ENCODE results near the gene GJB4.
"Not testable (repeated sequence)": the region's sequence is repeated elsewhere in the genome, so short reads cannot be mapped to it uniquely, and the experiment has no call there.

The GJB4 gene

GRCh38 chr1:34721646-34722355 is 37.7 kb upstream of the GJB4 start:
- TF ChIP-seq TAF1 (IDR thresholded peaks at IDR 0.05; ENCODE audit: low read depth, low read length): no peak
- no peak for TF ChIP-seq POLR2AphosphoS5 (IDR thresholded peaks at IDR 0.05; ENCODE audit: low read depth, low read length)
- TF ChIP-seq POLR2A (IDR thresholded peaks at IDR 0.05; ENCODE audit: low read depth, low read length): no peak
- FAIRE-seq (no peak), DNase-seq (ENCODE audit: insufficient read length, low spot score) (no peak)

- no peak for FAIRE-seq
- TF ChIP-seq SPI1 (IDR thresholded peaks at IDR 0.05; ENCODE audit: low read depth, low read length) (no peak), PAX5 (IDR thresholded peaks at IDR 0.05; ENCODE audit: insufficient read depth, low read length, severe bottlenecking) (no peak), TAF1 (IDR thresholded peaks at IDR 0.05; ENCODE audit: low read depth, low read length) (no peak), POLR2A (IDR thresholded peaks at IDR 0.05; ENCODE audit: low read depth, low read length) (no peak)
- DNase-seq (ENCODE audit: insufficient read length, low spot score): no peak
Measured at GRCh38 chr1:34726861-34727260, 32.7 kb upstream of the GJB4 start.

GRCh38 chr1:34730485-34730884 is 29.1 kb upstream of the GJB4 start:
- FAIRE-seq: no peak
- TF ChIP-seq POU2F2 (IDR thresholded peaks at IDR 0.05; ENCODE audit: low read depth, low read length) (no peak), POLR2A (IDR thresholded peaks at IDR 0.05; ENCODE audit: low read depth, low read length) (no peak), TAF1 (IDR thresholded peaks at IDR 0.05; ENCODE audit: low read depth, low read length) (no peak), POLR2AphosphoS5 (IDR thresholded peaks at IDR 0.05; ENCODE audit: low read depth, low read length) (no peak), SPI1 (IDR thresholded peaks at IDR 0.05; ENCODE audit: low read depth, low read length) (no peak), PAX5 (IDR thresholded peaks at IDR 0.05; ENCODE audit: insufficient read depth, low read length, severe bottlenecking) (no peak)
- DNase-seq (ENCODE audit: insufficient read length, low spot score): no peak

GRCh38 chr1:34732831-34733230 is 26.7 kb upstream of the GJB4 start:
- not testable (repeated sequence) for DNase-seq (ENCODE audit: insufficient read length, low spot score); FAIRE-seq

- FAIRE-seq: no peak
- TF ChIP-seq POLR2A (IDR thresholded peaks at IDR 0.05; ENCODE audit: low read depth, low read length) (no peak), POU2F2 (IDR thresholded peaks at IDR 0.05; ENCODE audit: low read depth, low read length) (no peak), PAX5 (IDR thresholded peaks at IDR 0.05; ENCODE audit: insufficient read depth, low read length, severe bottlenecking) (no peak), TAF1 (IDR thresholded peaks at IDR 0.05; ENCODE audit: low read depth, low read length) (no peak), POLR2AphosphoS5 (IDR thresholded peaks at IDR 0.05; ENCODE audit: low read depth, low read length) (no peak), SPI1 (IDR thresholded peaks at IDR 0.05; ENCODE audit: low read depth, low read length) (no peak)
- no peak for DNase-seq (ENCODE audit: insufficient read length, low spot score)
Measured at GRCh38 chr1:34736692-34737091, 22.8 kb upstream of the GJB4 start.

GRCh38 chr1:34737236-34737635 is 22.3 kb upstream of the GJB4 start:
- not testable (repeated sequence) for DNase-seq (ENCODE audit: insufficient read length, low spot score); FAIRE-seq

GRCh38 chr1:34739613-34740012 is 19.9 kb upstream of the GJB4 start:
- DNase-seq (ENCODE audit: insufficient read length, low spot score): no peak
- no peak for TF ChIP-seq TAF1 (IDR thresholded peaks at IDR 0.05; ENCODE audit: low read depth, low read length)
- TF ChIP-seq POLR2AphosphoS5 (IDR thresholded peaks at IDR 0.05; ENCODE audit: low read depth, low read length): no peak
- TF ChIP-seq POLR2A (IDR thresholded peaks at IDR 0.05; ENCODE audit: low read depth, low read length): no peak
- TF ChIP-seq PAX5 (IDR thresholded peaks at IDR 0.05; ENCODE audit: insufficient read depth, low read length, severe bottlenecking): no peak
- TF ChIP-seq POU2F2 (IDR thresholded peaks at IDR 0.05; ENCODE audit: low read depth, low read length): no peak
- TF ChIP-seq SPI1 (IDR thresholded peaks at IDR 0.05; ENCODE audit: low read depth, low read length): no peak
- FAIRE-seq: no peak

GRCh38 chr1:34740161-34740868 is 19.2 kb upstream of the GJB4 start:
- TF ChIP-seq POU2F2 (IDR thresholded peaks at IDR 0.05; ENCODE audit: low read depth, low read length): no peak
- no peak for TF ChIP-seq TAF1 (IDR thresholded peaks at IDR 0.05; ENCODE audit: low read depth, low read length)
- TF ChIP-seq PAX5 (IDR thresholded peaks at IDR 0.05; ENCODE audit: insufficient read depth, low read length, severe bottlenecking): no peak
- no peak for TF ChIP-seq SPI1 (IDR thresholded peaks at IDR 0.05; ENCODE audit: low read depth, low read length)
- TF ChIP-seq POLR2AphosphoS5 (IDR thresholded peaks at IDR 0.05; ENCODE audit: low read depth, low read length): no peak
- TF ChIP-seq POLR2A (IDR thresholded peaks at IDR 0.05; ENCODE audit: low read depth, low read length): no peak
- FAIRE-seq (no peak), DNase-seq (ENCODE audit: insufficient read length, low spot score) (no peak)

GRCh38 chr1:34742667-34743270 is 16.8 kb upstream of the GJB4 start:
- FAIRE-seq (peak; percentile 83), DNase-seq (ENCODE audit: insufficient read length, low spot score) (peak; percentile 92)
- TF ChIP-seq PAX5 (IDR thresholded peaks at IDR 0.05; ENCODE audit: insufficient read depth, low read length, severe bottlenecking): no peak

- no peak for TF ChIP-seq POLR2A (IDR thresholded peaks at IDR 0.05; ENCODE audit: low read depth, low read length)
- no peak for TF ChIP-seq POLR2AphosphoS5 (IDR thresholded peaks at IDR 0.05; ENCODE audit: low read depth, low read length)
- TF ChIP-seq PAX5 (IDR thresholded peaks at IDR 0.05; ENCODE audit: insufficient read depth, low read length, severe bottlenecking): no peak
- TF ChIP-seq TAF1 (IDR thresholded peaks at IDR 0.05; ENCODE audit: low read depth, low read length): no peak
- no peak for TF ChIP-seq POU2F2 (IDR thresholded peaks at IDR 0.05; ENCODE audit: low read depth, low read length)
- no peak for TF ChIP-seq SPI1 (IDR thresholded peaks at IDR 0.05; ENCODE audit: low read depth, low read length)
Measured at GRCh38 chr1:34743775-34744174, 15.8 kb upstream of the GJB4 start.

More at GRCh38 chr1:34743775-34744174, 15.8 kb upstream of the GJB4 start:
- DNase-seq (ENCODE audit: insufficient read length, low spot score): no peak
- no peak for FAIRE-seq

Data from GM12891 (cell line).